GM21528 (cell line): ENCODE data around the gene NPPC.
A peak's percentile ranks its signal among the peaks of the same experiment; 100 is the strongest.

ENCODE experiments used
- ATAC-seq: cut with Tn5 transposase; IDR thresholded peaks from one replicate; pipeline ENCODE4 v1.9.1; 2021; ENCODE audit warnings: mild to moderate bottlenecking, moderate library complexity; ENCODE audit not compliant: unreplicated experiment, low FRiP score

Gene NPPC

DNA sequence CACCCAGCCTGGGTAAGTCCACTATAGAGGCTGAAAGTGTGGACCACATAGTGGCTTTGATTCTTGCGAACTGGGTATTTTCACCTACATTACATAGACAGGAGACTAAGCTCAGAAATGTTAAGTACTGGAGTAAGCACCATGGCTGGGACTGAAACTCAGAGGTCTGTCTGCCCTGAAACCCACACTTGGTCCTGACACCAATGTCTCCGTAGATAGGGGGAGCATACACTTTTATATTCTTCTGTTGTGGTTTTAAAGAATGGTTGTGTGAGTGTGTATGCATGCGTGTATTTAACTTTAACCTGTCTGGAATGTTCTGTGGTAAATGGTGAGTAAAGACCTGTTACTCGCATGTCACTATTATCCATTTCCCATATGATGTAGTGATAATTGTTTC is 10.3 kb upstream of the NPPC start:
- ATAC-seq: no peak

DNA sequence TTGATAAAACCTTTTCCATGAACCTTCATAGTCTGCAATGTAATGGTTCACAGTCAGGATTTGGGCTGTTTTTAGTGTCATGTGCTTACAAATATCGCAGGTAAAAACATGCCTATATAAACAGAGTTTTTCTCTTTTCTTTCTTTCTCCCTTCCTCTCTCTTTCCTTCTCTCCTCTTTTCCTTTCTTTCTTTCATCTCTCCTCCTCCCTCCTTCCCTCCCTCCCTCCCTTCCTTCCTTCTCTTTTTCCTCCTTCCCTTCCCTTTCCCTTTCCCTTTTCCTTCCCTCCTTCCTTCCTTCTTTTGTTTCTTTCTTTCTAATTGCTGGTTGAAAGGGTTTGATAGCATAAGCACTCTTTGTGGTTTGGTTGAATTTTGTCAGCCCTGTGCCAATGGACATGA is 9.6 kb upstream of the NPPC start:
- no peak for ATAC-seq

DNA sequence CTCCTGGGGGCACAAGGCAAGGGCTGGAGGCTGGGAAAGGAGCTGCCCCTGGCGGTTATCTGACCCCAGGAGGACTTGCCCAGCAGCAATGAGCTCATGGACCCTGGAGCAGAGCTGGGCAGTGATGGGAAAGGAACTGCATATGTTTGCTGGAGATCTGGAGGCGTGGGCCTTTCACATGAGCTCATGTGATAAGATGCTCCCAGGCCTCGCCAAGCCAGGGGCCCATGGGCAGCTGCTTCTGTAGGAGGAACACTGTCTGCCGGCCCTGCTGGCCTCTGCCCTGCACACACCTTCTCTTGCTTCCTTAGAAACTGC is 9.0 kb upstream of the NPPC start:
- ATAC-seq: no peak

DNA sequence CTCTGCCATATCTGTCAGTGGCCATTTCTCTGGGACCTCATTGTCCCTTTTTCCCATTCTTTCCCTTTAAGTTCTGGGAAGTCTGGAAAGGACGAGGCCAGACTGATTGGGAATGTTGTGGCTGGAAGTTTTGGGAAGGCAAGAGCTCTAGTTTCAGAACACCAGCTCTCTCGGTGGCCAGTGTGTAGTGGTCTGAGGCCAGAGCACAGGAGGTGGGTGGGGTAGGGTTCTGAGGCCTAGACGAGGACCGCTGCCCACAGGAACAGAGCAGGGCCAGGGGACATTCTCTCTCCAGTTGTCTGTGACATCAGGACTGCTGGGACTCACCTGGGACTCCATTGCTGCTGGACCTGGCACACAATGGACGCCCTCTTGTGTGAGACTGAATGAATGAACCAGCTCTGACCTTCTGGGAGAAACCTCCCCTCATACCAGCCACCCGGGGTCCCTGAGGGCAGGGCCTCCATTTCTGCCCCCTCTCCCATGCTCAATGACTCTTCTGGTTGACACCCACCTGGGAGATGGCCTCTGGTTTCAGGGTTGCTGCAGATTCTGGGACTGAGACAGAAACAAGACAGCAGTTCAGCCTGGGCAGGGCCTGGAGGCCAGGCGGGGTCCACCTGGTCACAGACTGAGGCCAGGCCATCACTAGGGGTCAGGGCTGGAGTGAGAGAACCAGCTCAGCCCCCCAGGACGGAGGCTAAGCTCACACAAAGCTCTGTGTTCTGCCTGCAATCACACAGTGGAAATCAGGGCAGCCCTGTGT is 8.4 kb upstream of the NPPC start:
- no peak for ATAC-seq

DNA sequence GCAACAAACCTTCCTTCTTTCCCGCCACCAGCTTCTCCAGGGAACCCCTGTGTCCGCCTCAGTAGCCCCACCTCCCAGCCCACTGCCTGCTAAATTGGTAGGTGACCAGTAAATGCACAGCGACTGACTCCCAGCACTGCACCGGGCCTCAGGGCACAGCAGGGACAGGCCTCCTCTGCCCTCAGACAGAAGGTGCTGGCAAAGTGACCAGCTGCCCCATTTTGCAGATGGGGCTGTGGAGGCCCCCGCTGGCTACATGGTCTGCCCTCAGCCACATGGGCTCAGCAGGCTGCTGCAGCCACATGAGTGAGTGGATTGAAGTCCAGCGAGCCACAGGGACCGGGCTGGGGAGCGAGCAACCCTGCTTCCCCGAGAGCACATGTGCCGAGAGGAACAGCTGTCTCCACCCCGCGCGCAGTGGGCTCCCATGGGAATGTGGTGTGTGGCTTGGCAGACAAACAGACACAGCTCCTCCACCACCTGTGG is 7.8 kb upstream of the NPPC start:
- no peak for ATAC-seq

DNA sequence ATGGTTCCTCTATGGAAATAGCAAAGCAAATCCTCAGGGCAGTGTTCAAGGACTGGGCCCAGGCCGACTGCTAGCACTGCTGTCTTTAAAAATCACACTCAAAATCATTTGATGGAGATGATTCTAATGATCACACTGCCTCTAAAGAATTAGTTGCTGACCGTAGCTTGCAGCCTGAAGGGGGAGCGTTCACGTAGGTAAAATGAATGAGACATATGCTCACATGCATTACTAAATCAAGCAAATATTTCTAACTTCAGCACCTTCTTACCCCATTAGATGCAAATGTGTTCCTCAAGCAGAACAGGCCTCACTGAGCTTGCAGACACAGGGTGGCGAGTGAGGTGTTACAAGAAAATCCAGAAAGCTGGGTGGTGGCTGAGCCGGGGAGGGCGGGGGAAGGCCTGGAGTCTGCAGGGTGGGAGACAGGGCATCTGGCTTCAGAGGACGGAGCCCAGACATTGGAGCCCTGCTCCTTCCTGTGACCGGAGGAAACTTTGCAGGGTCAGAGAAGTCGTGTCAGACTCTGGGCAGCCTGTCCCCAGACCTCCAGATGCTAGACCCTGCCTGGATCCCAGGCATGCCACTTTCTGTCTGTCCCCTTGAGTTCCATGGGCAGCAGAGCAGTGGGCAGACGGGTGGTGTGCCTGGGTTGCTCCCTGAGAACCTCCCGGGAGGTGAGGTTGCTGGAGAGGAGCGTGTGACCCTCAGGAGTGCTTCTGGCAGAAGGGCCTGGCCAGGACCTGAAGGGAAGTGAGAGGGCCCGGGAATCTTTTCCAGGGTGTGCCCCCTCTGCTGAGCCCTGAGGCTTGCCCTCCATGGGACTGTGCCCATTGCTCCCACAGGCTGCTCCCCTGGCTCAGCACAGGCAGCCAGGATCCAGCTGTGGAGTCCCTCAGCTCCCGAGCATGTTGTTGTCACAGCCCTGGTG is 7.1 kb upstream of the NPPC start:
- ATAC-seq: no peak

DNA sequence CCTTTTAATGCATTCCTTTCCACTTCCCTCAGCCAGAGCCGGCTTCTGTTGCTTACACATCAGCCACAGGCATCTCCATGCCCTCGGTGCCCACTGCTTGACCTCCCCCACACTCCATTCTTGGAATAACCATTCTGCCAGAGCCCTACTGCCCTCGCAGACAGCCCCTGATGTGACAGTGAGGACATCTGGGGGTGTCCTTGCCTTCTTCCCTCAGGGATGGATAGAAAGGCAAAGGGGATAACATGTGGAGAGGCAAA is 6.4 kb upstream of the NPPC start:
- no peak for ATAC-seq

DNA sequence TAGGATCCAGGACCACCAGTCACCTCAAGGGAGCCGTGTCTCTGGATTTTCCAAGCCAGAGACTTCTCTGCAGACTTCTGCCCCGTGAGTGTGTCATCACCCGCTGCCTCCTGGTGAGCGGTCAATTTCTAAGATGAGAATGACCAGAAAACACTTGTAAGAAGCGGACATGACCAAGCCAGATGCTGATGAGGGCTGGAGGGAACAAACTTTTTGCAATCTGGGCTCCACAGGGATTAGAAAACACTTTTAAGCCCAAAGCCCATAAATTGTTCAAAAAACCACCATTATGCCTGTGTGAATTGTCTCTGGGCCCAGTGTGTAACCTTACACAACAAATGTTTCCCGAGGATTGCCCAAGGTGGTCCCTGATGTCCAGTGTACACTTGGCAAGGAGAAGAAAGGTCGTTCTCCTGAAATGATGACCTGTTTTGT is 5.3 kb upstream of the NPPC start:
- no peak for ATAC-seq

DNA sequence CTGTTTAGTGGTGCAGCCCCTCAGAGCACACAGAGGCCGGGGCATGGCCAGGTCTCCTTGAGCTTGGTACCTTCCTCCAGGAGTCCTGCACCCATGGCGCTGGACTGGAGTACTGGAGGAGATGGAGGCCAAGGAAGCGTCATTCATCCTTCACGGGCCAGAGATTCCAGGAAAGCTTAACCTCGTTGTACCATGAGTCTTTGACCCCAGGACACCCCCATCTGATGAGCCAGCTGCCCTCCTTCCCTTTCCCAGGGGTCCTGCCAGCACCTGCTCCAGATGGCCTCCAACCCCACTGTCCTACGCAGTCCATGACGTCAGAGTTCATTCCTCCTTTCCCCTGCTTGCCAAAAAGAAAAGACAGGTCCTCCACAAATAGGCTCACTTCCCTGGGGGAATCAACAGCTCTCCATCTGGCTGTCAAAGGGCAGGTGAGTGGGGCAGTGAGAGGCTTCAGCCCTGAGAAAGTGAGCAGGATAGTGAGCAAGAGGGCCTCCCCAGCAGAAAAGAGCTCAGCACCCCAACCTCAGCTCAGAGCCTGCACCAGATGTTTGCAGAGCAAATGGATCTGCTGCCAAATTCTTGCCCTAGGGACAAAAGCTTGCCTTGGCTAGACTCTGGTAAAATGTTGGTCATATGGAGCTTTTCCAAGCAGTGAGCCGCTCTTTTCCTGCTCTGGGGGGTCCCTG is 4.5 kb upstream of the NPPC start:
- ATAC-seq: no peak

DNA sequence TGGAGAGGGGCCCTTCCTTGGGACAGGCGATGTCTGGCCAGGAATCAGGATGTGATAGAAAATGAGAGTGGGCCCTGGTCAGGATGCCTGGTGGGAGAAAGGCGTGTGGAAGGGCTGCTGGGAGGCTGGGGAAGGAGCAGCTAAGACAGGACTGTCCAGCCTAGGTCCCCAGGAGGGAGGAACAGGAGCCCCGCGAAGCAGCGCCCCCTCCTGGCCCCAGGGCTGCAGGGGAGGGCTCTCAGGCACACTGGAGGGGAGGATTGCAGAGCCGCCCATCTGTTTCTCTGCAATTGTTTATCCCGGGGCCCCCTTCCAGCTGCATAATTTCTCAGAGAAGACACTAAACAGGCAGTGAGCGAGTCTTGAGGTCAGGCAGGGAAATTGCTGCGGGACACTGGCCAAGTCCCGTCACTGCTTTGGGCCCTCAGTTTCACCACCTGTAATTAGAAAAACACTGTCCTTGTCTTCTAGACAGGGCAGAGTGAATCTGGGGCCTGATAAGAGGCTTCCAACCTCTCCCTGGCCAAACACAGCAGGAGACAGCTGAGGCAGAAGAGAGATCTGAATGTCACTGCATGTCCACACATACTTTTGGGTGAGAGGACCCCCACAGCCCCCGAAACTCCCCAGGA is 3.9 kb upstream of the NPPC start:
- ATAC-seq: no peak

DNA sequence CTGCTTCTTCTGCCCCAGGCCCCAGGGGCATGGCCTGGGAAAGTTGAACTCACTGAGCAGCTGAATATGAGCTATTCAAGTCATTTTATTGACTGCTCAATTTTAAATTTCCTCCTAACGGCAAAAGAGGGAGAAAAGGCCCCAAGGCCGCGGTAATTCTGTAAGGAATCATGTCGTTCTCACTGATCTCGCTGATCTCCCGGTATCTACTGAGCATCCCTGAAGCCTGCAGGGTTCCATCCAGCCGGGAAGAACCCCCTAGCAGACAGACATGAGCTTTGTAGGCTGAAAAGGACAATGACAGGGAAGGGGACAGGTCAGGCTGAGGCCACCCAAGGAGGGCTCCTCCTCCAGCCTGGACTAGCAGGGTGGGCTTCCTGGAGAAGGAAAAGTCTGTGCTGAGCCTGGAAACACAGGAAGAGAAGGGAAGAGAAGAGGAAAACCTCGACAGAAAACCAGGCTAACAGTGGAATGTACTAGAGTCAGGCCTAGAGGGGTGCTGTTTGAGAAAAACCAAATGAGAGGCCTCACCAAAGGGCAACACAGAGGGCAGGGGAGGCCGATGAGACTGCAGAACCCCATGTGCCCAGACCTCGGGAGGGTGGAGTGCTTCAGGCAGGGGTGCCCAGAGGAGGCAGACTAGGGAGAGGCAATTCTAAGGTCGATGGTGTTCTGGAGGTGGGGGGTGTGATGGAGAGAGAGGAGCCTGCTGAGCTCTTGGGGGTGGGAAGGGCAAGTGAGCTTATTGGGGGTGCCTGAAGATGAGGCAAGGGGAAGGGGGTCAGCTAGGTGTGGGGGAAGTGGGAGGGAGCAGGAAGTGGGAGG is 2.9 kb upstream of the NPPC start:
- ATAC-seq: no peak

DNA sequence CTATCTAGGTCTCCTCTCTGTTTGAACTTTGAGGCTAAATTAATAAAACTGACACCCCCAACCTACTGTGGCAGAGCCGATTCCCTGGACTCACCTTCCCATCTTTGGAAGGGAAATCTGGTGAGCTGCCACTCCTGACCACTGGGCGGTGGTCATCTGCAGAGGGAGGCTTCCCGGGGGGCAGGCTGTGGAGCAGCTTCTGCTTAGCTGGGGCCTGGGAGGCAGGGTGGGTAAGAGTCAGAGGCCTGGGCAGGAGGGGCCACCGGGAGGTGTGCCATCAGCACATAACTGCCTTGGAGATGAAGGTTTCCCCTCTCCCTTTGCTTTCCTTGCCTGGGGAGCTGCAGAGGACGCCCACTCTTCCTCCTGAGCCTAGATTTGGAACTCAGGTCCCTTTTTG is 2.3 kb upstream of the NPPC start:
- no peak for ATAC-seq

DNA sequence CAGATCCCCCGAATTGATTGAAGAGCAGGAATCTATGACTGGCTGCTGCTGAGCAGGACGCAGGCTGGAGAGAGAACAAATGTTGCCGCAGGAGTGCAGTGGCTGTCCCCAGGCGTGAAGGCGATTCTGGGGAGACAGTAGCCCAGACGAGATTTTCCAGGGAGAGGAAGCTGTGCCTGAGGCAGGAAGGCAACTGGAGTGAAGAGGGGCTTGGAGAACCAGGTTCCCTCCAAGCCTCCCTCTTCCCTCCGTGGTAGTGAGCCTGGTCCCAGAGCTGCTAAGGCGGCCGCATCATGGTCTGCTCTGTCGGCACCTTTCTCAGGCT is 1.3 kb upstream of the NPPC start:
- no peak for ATAC-seq

DNA sequence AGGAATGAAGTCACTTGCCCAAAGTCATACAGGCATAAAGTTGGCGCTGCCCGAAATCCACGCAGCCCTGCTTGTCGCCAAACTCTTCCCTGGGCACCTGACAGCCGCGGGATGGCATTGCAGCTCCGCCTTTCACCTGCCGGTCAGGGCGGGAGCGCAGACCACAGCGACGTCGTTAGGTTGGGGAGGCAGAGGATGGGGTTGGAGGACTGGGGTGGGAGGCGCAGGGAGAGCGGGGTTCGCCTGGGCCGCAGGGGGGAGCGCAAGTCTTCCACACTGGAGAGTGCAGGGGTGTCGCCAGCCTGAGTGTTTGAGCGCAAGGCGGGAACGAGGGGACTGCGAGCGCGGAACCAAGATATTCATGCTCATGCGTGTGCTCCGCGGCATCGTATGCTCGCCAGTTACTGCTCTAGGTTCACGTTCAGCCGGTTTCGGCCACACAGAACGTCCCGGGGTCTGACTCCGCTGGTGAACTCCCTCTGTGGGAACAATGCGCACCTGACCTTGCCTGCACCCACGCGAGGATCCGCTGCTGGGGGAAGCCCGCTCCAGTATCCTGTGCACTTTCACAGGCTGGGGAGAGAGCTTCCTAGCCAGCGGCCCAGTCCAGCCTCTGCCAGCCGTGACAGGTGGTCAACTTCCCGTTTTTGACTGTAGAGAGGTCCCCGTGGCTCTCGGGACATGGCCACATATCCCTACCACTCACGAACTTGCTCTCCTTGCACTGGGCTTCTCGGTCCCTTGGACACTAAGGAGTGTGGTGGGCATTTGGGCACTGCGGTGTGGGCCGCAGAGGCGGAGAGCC is 767 bp upstream of the NPPC start:
- no peak for ATAC-seq

DNA sequence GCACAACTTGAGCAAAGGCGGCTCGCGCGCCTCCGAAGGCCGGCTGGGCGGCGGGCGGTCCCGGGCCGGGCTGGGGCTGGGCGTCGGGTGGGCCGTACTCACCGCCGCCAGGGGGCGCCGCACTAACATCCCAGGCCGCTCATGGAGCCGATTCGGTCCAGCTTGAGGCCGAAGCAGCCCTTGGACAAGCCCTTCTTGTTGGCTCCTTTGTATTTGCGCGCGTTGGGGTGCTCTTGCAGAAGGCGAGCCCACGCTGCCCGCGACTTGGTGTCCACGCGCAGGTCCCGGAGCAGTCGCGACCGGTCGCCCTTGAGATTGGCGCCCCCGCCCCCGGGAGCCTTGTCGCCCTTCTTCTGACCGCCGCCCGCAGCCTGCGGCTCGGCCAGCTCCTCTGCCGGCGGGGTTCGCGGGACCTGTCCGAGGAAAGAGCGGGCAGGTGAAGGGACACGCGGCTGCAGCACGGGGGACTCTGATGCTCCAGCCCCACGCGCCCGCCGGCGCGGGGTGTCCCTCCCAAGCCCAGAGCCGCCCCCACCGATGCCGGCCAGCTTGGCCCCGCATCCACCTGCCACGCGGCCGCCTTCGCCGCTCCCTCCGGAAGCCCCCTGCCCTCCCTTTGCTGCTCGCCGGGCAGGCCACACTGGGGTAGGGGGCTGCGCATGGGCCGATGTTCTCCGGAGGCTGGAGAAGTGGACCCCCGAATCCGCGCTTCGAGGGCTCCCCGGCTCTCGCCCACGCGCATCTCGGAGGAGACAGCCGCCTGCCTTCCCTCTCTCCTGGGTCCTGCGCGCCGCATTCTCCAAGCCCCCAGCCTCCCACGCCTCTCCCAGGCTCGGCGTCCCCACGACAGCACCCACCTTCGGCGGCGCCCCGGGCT is 655 bp downstream of the NPPC start:
- peak; percentile 56 for ATAC-seq

DNA sequence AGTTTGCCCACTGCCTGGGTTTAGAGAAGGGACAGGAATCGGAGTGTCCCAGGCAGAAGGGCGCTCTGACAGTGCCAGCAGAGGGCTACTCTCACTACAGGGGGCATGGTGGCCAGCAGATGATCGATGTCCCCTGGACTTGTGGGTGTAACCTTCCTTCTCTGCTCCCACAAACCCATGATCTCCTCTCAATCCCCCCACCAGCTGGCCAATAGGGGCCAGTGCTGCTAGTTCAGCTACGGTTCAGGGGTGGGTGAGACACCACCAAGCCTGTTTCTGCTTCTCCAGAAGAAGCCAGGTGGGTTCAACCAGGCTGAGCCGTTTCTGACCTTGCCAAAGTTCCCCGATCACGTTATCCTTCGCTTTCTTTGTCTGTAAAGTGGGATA is 1.3 kb downstream of the NPPC start:
- ATAC-seq: no peak

DNA sequence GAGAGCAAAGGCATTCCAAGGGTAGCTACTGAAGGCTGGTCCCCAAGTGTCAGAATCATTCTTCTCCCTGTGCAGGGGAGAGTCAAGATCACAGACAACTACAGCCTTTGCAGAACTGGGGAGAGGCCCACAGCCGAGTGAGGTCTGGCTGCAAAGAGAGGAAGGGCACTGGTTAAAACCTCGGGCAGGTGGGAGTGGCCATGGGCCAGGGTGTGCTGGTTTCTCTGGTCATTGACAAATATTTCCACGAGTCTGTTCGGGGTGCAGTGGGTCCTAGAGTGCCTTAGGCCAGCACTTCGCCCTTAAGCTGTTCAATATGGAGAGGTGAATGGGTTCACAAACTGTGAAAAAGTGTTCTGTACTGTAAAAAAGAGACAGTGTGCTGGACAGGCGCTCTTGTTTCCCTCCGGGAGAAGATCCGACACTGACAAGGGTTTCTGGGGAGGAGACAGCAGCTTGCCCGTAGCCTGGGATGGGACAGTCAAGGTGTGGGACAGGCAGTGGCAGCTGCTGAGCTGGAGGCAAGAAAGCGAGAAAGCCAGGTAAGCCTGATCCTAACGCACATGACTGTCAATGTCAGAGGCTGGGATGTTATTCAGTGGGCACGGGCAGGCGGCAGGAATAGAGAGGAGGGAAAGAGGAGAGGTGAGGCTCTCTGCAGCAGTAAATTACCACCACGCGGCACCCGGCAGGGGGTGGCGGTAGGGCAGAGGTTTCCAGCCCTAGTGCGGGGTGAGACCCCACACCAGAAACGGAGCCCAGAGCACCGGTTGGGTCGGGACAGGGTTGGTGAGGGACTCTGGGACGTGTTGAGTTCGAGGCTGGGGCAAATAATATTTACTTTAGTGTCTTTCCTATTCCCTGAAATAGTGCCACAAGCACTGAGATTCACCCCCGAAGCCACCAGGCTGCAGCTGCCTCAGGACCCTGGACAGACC is 2.0 kb downstream of the NPPC start:
- ATAC-seq: no peak

DNA sequence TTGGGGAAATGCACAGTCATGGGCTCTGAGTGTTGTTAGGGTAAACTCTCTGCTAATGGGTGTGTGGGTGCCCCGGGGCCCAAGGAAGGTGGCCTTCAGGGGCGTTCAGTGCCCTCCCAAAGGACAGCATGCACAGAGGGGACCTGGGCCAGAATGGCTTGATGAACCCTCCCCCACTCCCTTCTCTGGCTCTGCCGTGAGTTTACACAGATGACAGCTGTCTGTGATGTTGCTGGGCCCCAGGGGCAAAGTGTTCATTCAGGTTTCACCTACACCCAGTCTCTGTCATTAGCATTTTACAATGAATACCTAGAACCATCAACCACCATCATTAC is 3.2 kb downstream of the NPPC start:
- ATAC-seq: no peak
